Effector CD4-positive, alpha-beta T cell (primary cell): Measurements from ENCODE around the gene IBA57.
"Not testable (repeated sequence)": the region's sequence is repeated elsewhere in the genome, so short reads cannot be mapped to it uniquely, and the experiment has no call there.

Experiments used
- DNase-seq: peaks from one replicate; pipeline ENCODE4 v3.0.0-alpha.2; 2020

Gene IBA57

GRCh38 chr1:228213917-228214808, 48.6 kb downstream of the IBA57 start:
- no peak for DNase-seq

DNA sequence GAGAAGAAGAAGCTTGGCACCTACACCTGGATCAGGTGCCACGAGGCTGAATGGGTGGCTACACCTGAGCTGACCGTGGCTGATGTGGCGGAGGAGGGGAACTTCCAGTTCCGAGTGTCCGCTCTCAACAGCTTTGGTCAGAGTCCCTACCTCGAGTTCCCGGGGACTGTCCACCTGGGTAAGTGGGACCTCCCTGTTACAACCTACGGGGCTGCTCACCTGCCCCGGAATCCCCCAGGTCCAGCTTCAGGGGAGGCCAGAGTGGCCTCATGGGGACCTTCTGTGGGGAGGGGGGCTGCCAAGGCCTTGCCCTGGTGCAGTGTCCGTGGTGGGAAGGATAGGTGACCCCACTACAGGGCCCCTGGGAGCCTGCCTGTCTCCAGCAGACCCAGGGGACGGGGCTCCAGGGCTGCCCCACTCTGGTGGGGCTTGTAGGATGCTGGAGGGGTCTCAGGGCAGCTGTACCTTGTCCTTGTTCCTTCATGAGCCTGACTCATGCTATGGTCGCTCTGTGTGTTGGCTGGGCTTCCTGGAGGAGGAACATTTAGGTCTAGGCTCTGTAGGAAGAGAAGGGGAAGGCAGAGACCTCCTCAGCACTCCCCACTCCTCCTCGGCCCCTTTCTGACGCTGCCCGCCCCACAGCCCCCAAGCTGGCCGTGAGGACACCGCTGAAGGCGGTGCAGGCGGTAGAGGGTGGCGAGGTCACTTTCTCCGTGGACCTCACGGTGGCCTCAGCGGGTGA, 49.5 kb downstream of the IBA57 start:
- DNase-seq = no peak

- DNase-seq = no peak
These were observed 50.1 kb downstream of the IBA57 start for GRCh38 chr1:228215663-228216116.

GRCh38 chr1:228216371-228217320, 51.0 kb downstream of the IBA57 start:
- no peak for DNase-seq

DNA sequence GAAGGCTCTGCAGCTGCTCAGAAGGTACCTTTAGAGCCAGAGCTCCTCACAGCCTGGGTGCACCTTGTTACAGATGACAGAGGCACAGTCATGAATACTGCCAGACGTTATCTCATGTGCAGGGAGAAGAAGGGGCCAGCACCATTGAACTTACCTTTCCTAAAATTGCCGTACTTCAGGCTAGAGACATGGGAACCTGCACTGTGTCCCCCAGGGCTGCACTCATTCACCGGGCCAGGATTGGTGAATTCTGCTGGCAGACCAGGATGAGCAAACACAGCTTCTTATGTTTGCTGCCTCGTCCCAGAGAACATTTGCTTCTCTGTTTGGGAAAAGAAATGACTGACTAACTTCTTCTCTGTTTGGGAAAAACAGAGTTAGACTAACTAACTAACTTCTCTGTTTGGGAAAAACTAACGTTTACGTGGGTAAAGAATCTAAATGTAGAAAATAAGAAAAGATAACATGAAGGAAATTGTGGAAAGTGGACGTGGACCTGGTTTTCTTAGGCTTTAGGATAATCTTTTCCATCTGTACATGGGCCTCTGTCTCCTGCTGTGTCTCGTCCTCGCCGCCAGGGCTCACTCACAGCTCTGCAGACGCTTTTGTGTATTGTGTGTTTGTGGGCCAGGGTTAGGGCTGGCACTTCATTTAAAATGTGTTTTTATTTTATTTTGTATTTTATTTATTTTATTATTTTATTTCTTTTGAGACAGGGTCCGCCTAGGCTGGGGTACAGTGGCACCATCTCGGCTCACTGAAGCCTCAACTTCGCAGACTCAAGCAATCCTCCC, 52.1 kb downstream of the IBA57 start:
- DNase-seq = no peak

DNA sequence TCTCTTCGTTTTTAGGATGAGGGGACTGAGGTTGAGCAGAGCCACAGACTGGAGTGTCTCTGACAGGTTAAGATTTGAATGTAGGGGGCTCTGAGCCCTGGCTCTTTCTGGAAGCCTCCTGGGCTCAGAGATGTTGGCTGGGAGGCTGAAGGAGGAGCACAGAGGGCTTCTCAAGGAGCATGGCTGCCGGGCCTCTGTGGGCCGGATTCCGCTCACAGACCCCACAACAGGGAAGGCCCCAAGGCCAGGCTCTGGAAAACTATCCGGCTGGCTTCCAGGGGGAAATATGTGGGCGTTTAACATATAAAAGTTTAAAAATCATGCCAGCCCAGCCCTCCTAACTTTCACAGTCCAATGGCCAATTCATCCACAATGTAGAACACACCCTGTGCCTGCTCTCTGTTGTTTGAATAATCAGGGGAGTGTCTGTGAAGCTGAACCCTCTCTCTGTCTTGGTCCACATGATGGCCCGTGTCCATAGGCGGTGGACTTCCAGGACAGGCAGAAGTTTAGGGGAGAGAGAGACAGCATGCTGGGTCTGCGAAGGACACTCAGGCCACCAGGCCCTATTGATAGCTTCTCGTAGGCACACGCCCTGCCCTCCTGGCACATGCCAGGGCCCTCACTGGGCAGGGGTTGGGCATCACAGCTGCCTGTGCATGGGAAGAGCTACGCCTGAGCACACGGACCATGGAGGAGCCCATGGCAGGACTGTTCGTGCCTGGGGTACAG, 53.1 kb downstream of the IBA57 start:
- no peak for DNase-seq

DNA sequence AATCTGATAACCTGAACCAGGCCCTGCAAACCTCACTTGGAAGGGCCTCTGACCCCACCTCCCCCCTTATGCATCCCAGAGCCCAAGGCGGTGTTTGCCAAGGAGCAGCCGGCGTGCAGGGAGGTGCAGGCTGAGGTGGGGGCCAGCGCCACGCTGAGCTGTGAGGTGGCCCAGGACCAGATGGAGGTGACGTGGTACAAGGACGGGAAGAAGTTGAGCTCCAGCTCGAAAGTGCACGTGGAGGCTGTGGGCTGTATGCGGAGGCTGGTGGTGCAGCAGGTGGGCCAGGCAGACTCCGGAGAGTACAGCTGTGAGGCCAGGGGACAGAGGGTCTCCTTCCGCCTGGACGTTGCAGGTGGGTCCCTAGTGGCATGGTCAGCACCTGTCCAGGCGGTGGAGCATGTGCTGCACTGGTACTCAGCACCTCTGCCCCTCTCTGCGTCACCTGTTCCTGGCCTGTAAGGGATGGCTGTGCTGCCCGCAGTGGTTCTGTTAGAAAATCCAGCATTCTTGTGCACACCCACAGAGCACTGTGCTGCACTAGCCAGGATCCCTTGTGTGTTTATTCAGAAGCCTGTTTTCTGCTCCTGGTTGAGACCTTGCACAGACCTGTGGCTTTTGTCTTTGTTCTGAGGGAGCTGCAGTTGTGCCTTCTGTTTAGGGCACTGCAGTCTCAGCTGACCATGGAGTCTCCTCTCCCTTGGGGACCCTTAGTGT, 53.8 kb downstream of the IBA57 start:
- no peak for DNase-seq

- DNase-seq = no peak
These were observed 54.6 kb downstream of the IBA57 start for GRCh38 chr1:228219962-228220780.

DNA sequence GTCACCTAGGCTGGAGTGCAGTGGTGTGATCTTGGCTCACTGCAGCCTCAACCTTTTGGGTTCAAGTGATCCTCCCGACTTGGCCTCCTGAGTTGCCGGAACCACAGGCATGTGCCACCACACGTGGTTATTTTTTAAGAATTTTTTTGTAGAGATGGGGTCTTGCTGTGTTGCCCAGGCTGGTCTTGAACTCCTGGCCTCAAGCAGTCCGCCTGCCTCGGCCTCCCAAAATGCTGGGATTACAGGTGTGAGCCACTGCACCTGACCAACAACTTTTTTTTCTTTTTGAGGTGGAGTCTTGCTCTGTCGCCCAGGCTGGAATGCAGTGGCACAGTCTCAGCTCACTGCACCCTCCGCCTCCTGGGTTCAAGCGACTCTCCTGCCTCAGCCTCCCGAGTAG, 55.5 kb downstream of the IBA57 start:
- DNase-seq = not testable (repeated sequence)

DNA sequence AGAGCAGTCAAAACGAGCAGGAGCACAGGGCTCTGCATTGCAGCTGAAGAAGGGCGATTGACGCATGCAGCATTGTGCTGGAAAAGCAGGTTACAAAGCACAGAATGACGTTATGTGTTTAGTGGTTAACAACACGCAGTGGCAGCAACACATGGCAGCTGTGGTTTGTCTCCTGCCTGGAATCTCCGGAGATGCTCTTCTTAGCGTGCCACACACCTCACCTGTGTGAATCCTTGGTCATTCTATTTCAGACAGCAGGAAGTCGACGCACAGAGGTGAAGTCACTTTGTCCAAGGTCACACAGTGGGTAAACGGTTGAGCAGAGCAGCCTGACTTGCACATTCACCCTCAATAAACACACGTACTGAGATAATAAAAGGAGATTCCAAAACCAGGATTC, 56.9 kb downstream of the IBA57 start:
- no peak for DNase-seq

DNA sequence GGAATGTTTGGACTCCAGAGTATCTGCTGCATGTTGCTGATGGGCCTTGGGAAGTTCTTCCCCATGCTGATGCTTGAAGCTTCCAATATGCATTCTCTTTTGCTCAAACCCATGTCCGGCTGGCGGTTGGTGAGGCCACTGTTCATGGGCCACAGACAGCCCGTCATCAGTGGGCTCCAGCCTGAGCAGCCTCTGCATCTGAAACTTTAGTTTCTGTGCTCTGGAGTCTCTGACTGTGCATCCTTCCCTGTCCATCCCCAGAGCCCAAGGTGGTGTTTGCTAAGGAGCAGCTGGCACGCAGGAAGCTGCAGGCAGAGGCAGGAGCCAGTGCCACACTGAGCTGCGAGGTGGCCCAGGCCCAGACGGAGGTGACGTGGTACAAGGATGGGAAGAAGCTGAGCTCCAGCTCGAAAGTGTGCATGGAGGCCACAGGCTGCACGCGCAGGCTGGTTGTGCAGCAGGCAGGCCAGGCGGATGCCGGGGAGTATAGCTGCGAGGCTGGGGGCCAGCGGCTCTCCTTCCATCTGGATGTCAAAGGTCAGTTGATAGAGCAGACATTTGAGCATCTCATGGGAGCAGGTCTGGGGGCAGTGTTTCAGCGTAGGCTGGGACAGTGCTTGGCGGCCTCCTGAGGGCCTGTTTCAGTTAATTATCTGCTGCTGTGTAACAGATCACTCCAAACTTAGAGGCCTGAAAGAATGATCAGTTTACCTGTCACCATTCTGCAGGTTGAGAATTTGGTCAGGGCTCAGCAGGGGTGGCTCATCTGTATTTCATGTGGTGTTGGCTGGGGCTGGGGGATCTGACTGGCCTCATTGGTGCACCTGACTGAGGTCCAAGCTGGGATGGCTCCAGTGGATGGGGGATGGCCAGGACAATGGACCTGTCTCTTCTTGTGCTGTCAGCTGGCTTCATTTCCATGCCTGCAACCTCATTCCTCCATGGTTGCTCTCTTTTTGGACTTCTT, 58.9 kb downstream of the IBA57 start:
- no peak for DNase-seq

GRCh38 chr1:228225165-228225710, 59.6 kb downstream of the IBA57 start:
- no peak for DNase-seq

- DNase-seq = no peak
These were observed 60.1 kb downstream of the IBA57 start for GRCh38 chr1:228225740-228226139.

DNA sequence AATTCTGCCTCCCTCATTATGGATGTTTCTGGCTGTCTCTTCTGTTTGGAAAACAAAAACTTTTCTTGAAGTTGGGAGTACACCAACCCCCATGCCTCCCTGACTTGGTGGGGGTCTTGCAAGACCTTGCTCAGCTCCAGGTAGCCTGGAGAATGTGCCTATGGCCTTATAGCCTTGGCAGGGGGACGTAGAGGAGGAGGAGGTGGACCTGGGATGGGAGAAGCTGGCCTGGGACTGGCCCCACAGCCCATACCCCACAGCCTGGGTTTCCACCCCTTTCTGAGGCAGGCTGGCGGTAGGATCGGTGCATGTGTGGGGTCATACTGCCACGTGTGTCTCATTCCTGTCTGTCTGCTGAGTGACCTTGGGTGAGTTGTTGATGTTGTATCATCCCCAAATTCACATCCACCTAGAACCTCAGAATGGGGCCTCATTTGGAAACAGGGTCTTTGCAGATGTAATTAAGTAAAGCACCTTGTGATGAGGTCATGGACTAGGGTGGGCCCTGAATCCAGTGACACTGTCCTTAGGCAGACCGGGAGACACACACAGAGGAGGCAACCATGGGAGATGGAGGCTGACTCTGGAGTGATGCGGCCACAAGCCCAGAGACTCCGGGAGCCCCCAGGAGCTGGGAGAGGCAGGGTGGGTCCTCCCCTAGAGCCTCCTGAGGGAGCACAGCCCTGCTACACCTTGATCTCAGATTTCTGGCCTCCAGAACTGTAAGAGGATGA, 60.7 kb downstream of the IBA57 start:
- no peak for DNase-seq

- DNase-seq = no peak
These were observed 61.6 kb downstream of the IBA57 start for GRCh38 chr1:228226956-228227791.

DNA sequence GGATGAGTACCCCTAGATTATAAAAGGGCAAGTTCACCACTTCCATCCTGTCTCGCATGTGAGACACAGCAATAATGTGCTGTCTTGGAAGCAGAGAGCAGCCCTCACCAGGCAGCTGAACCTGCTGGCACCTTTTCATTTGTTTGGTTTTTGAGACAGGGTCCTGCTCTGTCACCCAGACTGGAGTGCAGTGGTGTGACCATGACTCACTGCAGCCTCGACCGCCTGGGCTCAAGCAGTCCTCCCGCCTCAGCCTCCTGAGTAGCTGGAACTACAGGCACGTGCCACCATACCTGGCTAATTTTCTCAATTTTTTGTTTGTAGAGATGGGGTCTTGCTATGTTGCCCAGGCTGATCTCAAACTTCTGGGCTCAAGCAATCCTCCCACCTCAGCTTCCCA, 62.5 kb downstream of the IBA57 start:
- DNase-seq = not testable (repeated sequence)
